Vagina (tissue), 2 donors: ENCODE measurements around the gene TSC2.

Experiments used
- POLR2A ChIP-seq, 2 donors: fragments of 450-650 bp; IDR thresholded peaks; one replicate each; pipeline ENCODE4 v1.6.1; 2017; ENCODE audit warnings: antibody characterized with exemption in 2 of 2, mild to moderate bottlenecking in 2 of 2, moderate library complexity in 2 of 2
- POLR2AphosphoS5 ChIP-seq, 2 donors: sonication (generic); formaldehyde crosslinking; IDR thresholded peaks; one replicate each; pipeline ENCODE4 v1.9.0; 2017; ENCODE audit warnings: antibody characterized with exemption in 2 of 2, mild to moderate bottlenecking in 2 of 2, low read depth in 1 of 2; ENCODE audit not compliant: insufficient read depth in 1 of 2
- TF ChIP-seq, protein P1 (sequence below), 3 experiments: fragments of 450-650 bp in 2 of 3; fragments of 200-600 bp in 1 of 3; sonication (generic) in 1 of 3; IDR thresholded peaks; one replicate each; pipeline ENCODE4 v1.5.1; 2017 to 2019; ENCODE audit warnings: antibody characterized with exemption in 3 of 3, mild to moderate bottlenecking in 2 of 3, moderate library complexity in 2 of 3

DNA sequence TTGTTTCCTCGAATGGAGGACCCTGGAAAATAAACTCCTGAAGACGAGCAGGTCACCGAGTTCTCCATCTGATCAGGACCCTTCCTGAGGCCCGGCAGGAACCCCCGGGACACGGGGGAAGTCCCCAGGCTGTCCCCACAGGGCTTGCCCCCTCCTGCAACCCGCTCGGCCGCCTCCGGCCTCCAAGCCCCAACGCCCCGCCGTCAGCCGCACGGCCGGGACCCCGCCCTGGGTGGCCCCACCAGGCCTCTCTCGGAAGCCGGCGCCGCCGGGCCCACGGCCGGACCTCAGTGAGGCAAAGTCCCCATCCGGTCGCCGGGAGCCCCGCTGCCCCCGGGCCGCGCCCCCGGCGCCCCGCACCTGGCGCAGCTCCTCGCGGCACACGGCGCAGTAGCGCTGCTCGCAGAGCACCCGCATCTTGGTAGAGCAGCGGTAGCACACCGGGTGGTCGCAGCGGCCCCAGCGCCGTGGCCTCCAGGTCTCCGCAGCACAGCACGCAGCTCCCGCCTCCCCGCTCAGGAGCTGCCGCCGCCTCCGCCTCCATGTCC is 38.5 kb upstream of the TSC2 start:
- TF ChIP-seq, protein P1, sequence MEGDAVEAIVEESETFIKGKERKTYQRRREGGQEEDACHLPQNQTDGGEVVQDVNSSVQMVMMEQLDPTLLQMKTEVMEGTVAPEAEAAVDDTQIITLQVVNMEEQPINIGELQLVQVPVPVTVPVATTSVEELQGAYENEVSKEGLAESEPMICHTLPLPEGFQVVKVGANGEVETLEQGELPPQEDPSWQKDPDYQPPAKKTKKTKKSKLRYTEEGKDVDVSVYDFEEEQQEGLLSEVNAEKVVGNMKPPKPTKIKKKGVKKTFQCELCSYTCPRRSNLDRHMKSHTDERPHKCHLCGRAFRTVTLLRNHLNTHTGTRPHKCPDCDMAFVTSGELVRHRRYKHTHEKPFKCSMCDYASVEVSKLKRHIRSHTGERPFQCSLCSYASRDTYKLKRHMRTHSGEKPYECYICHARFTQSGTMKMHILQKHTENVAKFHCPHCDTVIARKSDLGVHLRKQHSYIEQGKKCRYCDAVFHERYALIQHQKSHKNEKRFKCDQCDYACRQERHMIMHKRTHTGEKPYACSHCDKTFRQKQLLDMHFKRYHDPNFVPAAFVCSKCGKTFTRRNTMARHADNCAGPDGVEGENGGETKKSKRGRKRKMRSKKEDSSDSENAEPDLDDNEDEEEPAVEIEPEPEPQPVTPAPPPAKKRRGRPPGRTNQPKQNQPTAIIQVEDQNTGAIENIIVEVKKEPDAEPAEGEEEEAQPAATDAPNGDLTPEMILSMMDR (IDR thresholded peaks at IDR 0.05): no peak
- TF ChIP-seq POLR2AphosphoS5 (IDR thresholded peaks at IDR 0.05; ENCODE audit: insufficient read depth in 1 of 2, low read depth in 1 of 2): no peak
- no peak for TF ChIP-seq POLR2A (IDR thresholded peaks at IDR 0.05)
